Transverse colon (tissue), 4 donors: Measurements from ENCODE around the gene PXYLP1. TPM values are rescaled to one million over a fixed set of nuclear protein-coding genes. Genes with fewer than 3 reads are reported as not detected.

Experiments
- DNase-seq: peaks from one replicate; pipeline ENCODE4 v3.0.0-alpha.2; 2019
- H3K27ac ChIP-seq, 4 donors: fragments of 200-600 bp; sonication (generic); 2 replicates each; pipeline ENCODE4 v1.5.1; 2016 to 2018; ENCODE audit warnings: inconsistent platforms in 4 of 4
- H3K27me3 ChIP-seq: fragments of 200-600 bp; sonication (generic); 2 replicates; pipeline ENCODE4 v1.5.1; 2017; ENCODE audit warnings: inconsistent platforms
- H3K36me3 ChIP-seq, 4 donors: fragments of 200-600 bp; sonication (generic); 2 replicates each; pipeline ENCODE4 v1.5.1; 2017 to 2019; ENCODE audit warnings: inconsistent platforms in 4 of 4
- H3K4me1 ChIP-seq, 4 donors: fragments of 200-600 bp; sonication (generic); 2 replicates each; pipeline ENCODE4 v1.5.1; 2017 to 2020; ENCODE audit warnings: inconsistent platforms in 4 of 4
- H3K4me3 ChIP-seq, 4 donors: fragments of 200-600 bp; sonication (generic); 1 replicate in 1 of 4; 2 replicates in 3 of 4; pipeline versions ENCODE4 v1.5.1 to v1.6.1; 2017 to 2019; ENCODE audit warnings: inconsistent platforms in 4 of 4
- H3K9me3 ChIP-seq, 2 donors: fragments of 200-600 bp; sonication (generic); 2 replicates each; pipeline ENCODE4 v1.5.1; 2017 to 2019; ENCODE audit warnings: inconsistent platforms in 2 of 2
- EP300 ChIP-seq: sonication (generic); formaldehyde crosslinking; IDR thresholded peaks from one replicate; pipeline ENCODE4 v1.6.1; 2017; ENCODE audit warnings: antibody characterized with exemption, low read depth
- POLR2A ChIP-seq: fragments of 450-650 bp; IDR thresholded peaks from one replicate; pipeline ENCODE4 v1.6.1; 2016; ENCODE audit warnings: antibody characterized with exemption, mild to moderate bottlenecking, moderate library complexity
- POLR2AphosphoS5 ChIP-seq, 3 donors: sonication (generic); formaldehyde crosslinking; IDR thresholded peaks; one replicate each; pipeline ENCODE4 v1.6.1; 2016; ENCODE audit warnings: antibody characterized with exemption in 3 of 3
- WGBS, 2 donors: methylation state at CpG; one replicate each; pipeline ENCODE4 v1.1.5; 2018; ENCODE audit warnings: low coverage in 1 of 2; 5-methylcytosine and 5-hydroxymethylcytosine counted together
- in situ Hi-C, 4 donors: fragments of 200-750 bp; cut with MboI; loops; one replicate each; pipeline versions ENCODE4 v1.15.0 to v1.15.1; 2017; ENCODE audit warnings: low sequenced_read_pairs in 3 of 4, low pct_ligation_motif_present in 1 of 4, low pct_unique_long_range_greater_than_20kb in 1 of 4
- intact Hi-C: fragments of 100-400 bp; cut with DNase I; formaldehyde crosslinking; loops from one replicate; pipeline ENCODE4 v1.15.1; 2023; ENCODE audit warnings: low total_unique reads
- total RNA-seq, 4 donors: library from RNA; depleted of rRNA; stranded (reverse); fragments of >200 nt; gene quantifications; one replicate each; pipeline ENCODE4 v1.1.0, GENCODE V29; 2016
- TF ChIP-seq, protein P1 (sequence below), 5 experiments: fragments of 200-600 bp in 3 of 5; fragments of 450-650 bp in 2 of 5; sonication (generic) in 3 of 5; IDR thresholded peaks; 1 replicate in 2 of 5; 2 replicates in 3 of 5; pipeline ENCODE4 v1.5.1; 2016 to 2017; ENCODE audit warnings: antibody characterized with exemption in 5 of 5, inconsistent platforms in 3 of 5, mild to moderate bottlenecking in 2 of 5, moderate library complexity in 1 of 5

PXYLP1 gene
- total RNA-seq, 4 donors from 2014 or later = 11.5 to 27.7 (median 12.2) TPM

DNA sequence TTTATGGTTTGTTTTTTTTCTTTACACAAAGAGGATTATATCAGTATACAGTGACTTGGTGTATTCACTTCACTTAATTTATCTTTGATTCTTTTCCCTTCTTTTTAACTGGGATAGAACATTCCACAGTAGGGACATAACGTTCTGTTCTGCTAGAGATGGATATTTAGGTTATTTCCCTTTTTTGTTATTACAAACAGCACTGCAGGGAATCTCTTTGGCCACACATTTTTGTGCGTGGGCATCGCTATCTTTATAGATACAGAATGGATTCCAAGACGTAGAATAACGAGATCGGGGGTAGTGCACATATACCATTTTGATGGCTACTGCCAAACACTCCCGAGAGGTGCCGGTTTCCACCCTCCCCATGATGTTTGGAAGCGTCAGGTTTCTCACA is 44.8 kb downstream of the PXYLP1 start:
- H3K27me3 ChIP-seq = no peaks in the 10 kb centered on the region
- no peaks in the 10 kb centered on the region for H3K36me3 ChIP-seq
- in situ Hi-C loops = no loop called here
- 72 to 83% methylated on average over 6 to 9 of the region's 9 CpGs for WGBS, 2 donors
- no peak for TF ChIP-seq POLR2AphosphoS5 (IDR thresholded peaks at IDR 0.05)
- no peak for TF ChIP-seq POLR2A
- TF ChIP-seq, protein P1, sequence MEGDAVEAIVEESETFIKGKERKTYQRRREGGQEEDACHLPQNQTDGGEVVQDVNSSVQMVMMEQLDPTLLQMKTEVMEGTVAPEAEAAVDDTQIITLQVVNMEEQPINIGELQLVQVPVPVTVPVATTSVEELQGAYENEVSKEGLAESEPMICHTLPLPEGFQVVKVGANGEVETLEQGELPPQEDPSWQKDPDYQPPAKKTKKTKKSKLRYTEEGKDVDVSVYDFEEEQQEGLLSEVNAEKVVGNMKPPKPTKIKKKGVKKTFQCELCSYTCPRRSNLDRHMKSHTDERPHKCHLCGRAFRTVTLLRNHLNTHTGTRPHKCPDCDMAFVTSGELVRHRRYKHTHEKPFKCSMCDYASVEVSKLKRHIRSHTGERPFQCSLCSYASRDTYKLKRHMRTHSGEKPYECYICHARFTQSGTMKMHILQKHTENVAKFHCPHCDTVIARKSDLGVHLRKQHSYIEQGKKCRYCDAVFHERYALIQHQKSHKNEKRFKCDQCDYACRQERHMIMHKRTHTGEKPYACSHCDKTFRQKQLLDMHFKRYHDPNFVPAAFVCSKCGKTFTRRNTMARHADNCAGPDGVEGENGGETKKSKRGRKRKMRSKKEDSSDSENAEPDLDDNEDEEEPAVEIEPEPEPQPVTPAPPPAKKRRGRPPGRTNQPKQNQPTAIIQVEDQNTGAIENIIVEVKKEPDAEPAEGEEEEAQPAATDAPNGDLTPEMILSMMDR (IDR thresholded peaks at IDR 0.05) = no peak
- TF ChIP-seq EP300 = no peak
- no peaks in the 10 kb centered on the region for H3K9me3 ChIP-seq
- no peak overlapping the region for H3K27ac ChIP-seq
- no peak overlapping the region for H3K4me3 ChIP-seq
- peaks cover 0 to 6% (median 0%) of the 10 kb centered on the region in 4 donors for H3K4me1 ChIP-seq
- intact Hi-C loops = loop anchor here (5.0 kb wide), 1 partner anchor 44 kb away; the partner anchor contains the start of gene PXYLP1
- DNase-seq = no peak

DNA sequence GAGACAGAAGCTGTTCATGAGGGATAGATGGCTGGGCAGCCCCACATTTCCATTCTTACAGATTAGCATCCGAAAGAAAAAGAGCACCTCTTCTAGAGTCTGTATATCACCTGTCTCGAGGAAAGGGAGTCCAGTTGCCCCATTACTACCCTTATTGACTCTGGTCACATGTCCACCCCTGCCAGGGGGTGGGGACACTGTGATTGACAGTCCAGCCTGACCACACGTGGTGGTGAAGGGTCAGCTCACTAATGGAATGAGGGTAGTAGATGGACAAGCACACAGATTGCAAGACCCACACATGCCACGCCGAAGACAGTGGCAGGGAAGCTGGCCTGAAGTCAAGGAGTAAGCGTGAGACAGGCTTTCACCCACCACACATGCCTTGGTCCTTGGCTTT is 45.8 kb downstream of the PXYLP1 start:
- Histone ChIP-seq H3K27ac (no peak overlapping the region), H3K27me3 (no peaks in the 10 kb centered on the region), H3K9me3 (no peaks in the 10 kb centered on the region), H3K4me3 (no peak overlapping the region), H3K4me1 (peaks cover 0 to 6% (median 0%) of the 10 kb centered on the region in 4 donors), H3K36me3 (no peaks in the 10 kb centered on the region)
- 71 to 100% methylated on average over 1 to 6 of the region's 6 CpGs for WGBS, 2 donors
- DNase-seq = no peak
- no peak for TF ChIP-seq POLR2A
- TF ChIP-seq EP300 = no peak
- TF ChIP-seq, protein P1 (IDR thresholded peaks at IDR 0.05) = no peak
- no peak for TF ChIP-seq POLR2AphosphoS5 (IDR thresholded peaks at IDR 0.05)
- intact Hi-C loops (loop anchor here (5.0 kb wide), 1 partner anchor 45 kb away; the partner anchor contains the start of gene PXYLP1), in situ Hi-C loops (no loop called here)

DNA sequence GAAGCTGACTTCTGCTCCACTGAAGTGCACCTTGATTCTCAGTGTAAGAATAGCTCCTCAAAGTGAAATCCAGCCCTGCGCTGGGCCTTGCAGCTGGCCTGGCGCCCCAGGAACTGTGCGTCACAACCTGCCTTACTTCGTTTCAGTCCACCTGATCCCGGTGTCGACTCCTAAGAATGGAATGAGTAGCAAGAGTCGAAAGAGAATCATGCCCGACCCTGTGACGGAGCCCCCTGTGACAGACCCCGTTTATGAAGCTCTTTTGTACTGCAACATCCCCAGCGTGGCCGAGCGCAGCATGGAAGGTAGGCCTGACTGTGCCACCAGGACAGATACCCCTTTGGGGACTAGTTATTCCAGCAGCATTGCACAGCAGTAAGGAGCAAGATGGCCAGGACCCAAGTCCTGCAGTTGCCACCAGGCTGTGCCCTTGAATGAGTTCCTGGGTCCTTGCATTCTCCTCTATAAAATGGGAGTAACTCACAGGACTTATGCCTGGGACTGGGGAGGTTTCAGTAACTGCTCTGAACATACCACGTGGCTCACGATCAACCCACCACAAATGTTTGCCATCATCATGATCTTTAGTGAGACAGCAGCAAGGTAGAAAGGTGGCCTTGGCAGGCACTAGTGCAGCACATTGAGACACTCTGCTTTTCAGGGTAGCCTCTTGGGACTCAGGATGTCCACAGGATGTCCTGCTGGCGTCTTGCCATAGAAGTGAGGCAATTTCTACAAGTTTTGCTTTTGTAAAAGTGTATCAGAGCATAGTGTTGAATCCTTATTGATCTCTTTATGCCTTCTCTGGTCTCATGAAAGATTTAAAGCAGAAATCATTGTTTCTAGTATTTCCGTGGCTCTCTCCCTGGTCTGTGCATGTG is 46.8 kb downstream of the PXYLP1 start:
- Histone ChIP-seq H3K4me1 (peaks cover 0 to 6% (median 0%) of the 10 kb centered on the region in 4 donors), H3K27me3 (no peaks in the 10 kb centered on the region), H3K4me3 (no peak overlapping the region), H3K27ac (no peak overlapping the region), H3K9me3 (no peaks in the 10 kb centered on the region), H3K36me3 (no peaks in the 10 kb centered on the region)
- intact Hi-C loops = loop anchor here (5.0 kb wide), 1 partner anchor 46 kb away; the partner anchor contains the start of gene PXYLP1
- TF ChIP-seq POLR2AphosphoS5 (IDR thresholded peaks at IDR 0.05) = no peak
- no peak for TF ChIP-seq POLR2A
- TF ChIP-seq, protein P1 (IDR thresholded peaks at IDR 0.05) = no peak
- no peak for TF ChIP-seq EP300
- in situ Hi-C loops = no loop called here
- DNase-seq = no peak
- 91% methylated on average over 17 of the region's 17 CpGs; no CpG with 5 or more reads in 1 of the 2 donors for WGBS, 2 donors
